Mesenchymal stem cell (in vitro differentiated cells and primary cell): ENCODE data around the gene MAP3K6.

Experiments used
- DNase-seq: peaks from one replicate; pipeline ENCODE4 v3.0.0-alpha.2; 2013
- H2AFZ ChIP-seq: one replicate; pipeline ENCODE4 v1.6.1; 2013; ENCODE audit warnings: low read depth, mild to moderate bottlenecking, control low read depth, inconsistent platforms, low read length, moderate library complexity
- H2AK5ac ChIP-seq: 2 replicates; pipeline ENCODE4 v1.6.1; 2013; ENCODE audit warnings: low read length, moderate library complexity, mild to moderate bottlenecking, inconsistent platforms; ENCODE audit not compliant: severe bottlenecking
- H2BK120ac ChIP-seq: one replicate; pipeline ENCODE4 v1.6.1; 2013; ENCODE audit warnings: low read depth, mild to moderate bottlenecking, inconsistent platforms, low read length, moderate library complexity
- H2BK12ac ChIP-seq, 2 experiments: one replicate each; pipeline ENCODE4 v1.6.1; 2013; ENCODE audit warnings: inconsistent platforms in 2 of 2, low read length in 2 of 2, mild to moderate bottlenecking in 2 of 2, moderate library complexity in 2 of 2, control low read depth in 1 of 2
- H2BK15ac ChIP-seq: one replicate; pipeline ENCODE4 v1.6.1; 2013; ENCODE audit warnings: mild to moderate bottlenecking, low read depth, inconsistent platforms; ENCODE audit not compliant: poor library complexity, severe bottlenecking
- H2BK5ac ChIP-seq: 2 replicates; pipeline ENCODE4 v1.6.1; 2013; ENCODE audit warnings: low read depth, mild to moderate bottlenecking, low read length, control low read depth, inconsistent platforms; ENCODE audit not compliant: poor library complexity, severe bottlenecking
- H3K14ac ChIP-seq, 2 experiments: one replicate each; pipeline ENCODE4 v1.6.1; 2013; ENCODE audit warnings: inconsistent platforms in 2 of 2, low read length in 2 of 2, control low read depth in 1 of 2, mild to moderate bottlenecking in 1 of 2, moderate library complexity in 1 of 2
- H3K18ac ChIP-seq, 2 experiments: one replicate each; pipeline ENCODE4 v1.6.1; 2013; ENCODE audit warnings: inconsistent platforms in 2 of 2, low read length in 2 of 2, control low read depth in 1 of 2, low read depth in 1 of 2, mild to moderate bottlenecking in 1 of 2
- H3K23ac ChIP-seq, 2 experiments: one replicate each; pipeline ENCODE4 v1.6.1; 2013; ENCODE audit warnings: inconsistent platforms in 2 of 2, low read length in 2 of 2, mild to moderate bottlenecking in 2 of 2, moderate library complexity in 2 of 2, control low read depth in 1 of 2
- H3K27ac ChIP-seq: 2 replicates; pipeline ENCODE4 v1.5.1; 2013; ENCODE audit warnings: mild to moderate bottlenecking, moderate library complexity, low read length, control low read depth, inconsistent platforms; ENCODE audit not compliant: poor library complexity, severe bottlenecking
- H3K27me3 ChIP-seq, 2 experiments: 2 replicates each; pipeline versions ENCODE4 v1.6.1 to v1.7.0; 2013; ENCODE audit warnings: low read length in 2 of 2, mild to moderate bottlenecking in 2 of 2, moderate library complexity in 2 of 2, control low read depth in 1 of 2, inconsistent platforms in 1 of 2; ENCODE audit not compliant: control insufficient read depth in 1 of 2, insufficient read depth in 1 of 2
- H3K36me3 ChIP-seq, 2 experiments: 2 replicates each; pipeline versions ENCODE4 v1.6.1 to v1.7.0; 2013; ENCODE audit warnings: low read length in 2 of 2, control low read depth in 1 of 2, inconsistent platforms in 1 of 2, low read depth in 1 of 2, mild to moderate bottlenecking in 1 of 2; ENCODE audit not compliant: insufficient read depth in 2 of 2, control insufficient read depth in 1 of 2
- H3K4ac ChIP-seq, 2 experiments: one replicate each; pipeline ENCODE4 v1.6.1; 2013; ENCODE audit warnings: inconsistent platforms in 2 of 2, low read length in 2 of 2, mild to moderate bottlenecking in 2 of 2, moderate library complexity in 2 of 2, control low read depth in 1 of 2, low read depth in 1 of 2
- H3K4me1 ChIP-seq: 2 replicates; pipeline ENCODE4 v1.6.1; 2013; ENCODE audit warnings: low read depth, low read length, control low read depth; ENCODE audit not compliant: control insufficient read depth, insufficient read depth
- H3K4me2 ChIP-seq: 2 replicates; pipeline ENCODE4 v1.6.1; 2013; ENCODE audit warnings: low read length, mild to moderate bottlenecking, inconsistent platforms; ENCODE audit not compliant: poor library complexity, severe bottlenecking
- H3K4me3 ChIP-seq, 2 experiments: 2 replicates each; pipeline versions ENCODE4 v1.5.1 to v1.7.0; 2013; ENCODE audit warnings: low read length in 2 of 2, mild to moderate bottlenecking in 2 of 2, control low read depth in 1 of 2, low read depth in 1 of 2; ENCODE audit not compliant: insufficient read depth in 1 of 2
- H3K79me1 ChIP-seq: replicated peaks from 2 replicates; pipeline ENCODE4 v1.6.1; 2013; ENCODE audit warnings: mild to moderate bottlenecking, control low read depth, low read length, inconsistent platforms; ENCODE audit not compliant: poor library complexity, severe bottlenecking
- H3K9ac ChIP-seq: 2 replicates; pipeline ENCODE4 v1.7.0; 2013; ENCODE audit warnings: mild to moderate bottlenecking, low read length, moderate library complexity
- H3K9me3 ChIP-seq: 2 replicates; pipeline ENCODE4 v1.7.0; 2013; ENCODE audit warnings: mild to moderate bottlenecking, low read length; ENCODE audit not compliant: control insufficient read depth
- H4K8ac ChIP-seq: one replicate; pipeline ENCODE4 v1.6.1; 2013; ENCODE audit warnings: inconsistent platforms, mild to moderate bottlenecking, low read length, moderate library complexity
- H4K91ac ChIP-seq: one replicate; pipeline ENCODE4 v1.6.1; 2013; ENCODE audit warnings: mild to moderate bottlenecking, low read length, inconsistent platforms
- WGBS: methylation state at CpG from one replicate; pipeline ENCODE4 v1.1.7; 2013; ENCODE audit warnings: mixed read lengths; 5-methylcytosine and 5-hydroxymethylcytosine counted together

Gene MAP3K6

GRCh38 chr1:27357281-27358037 is 9.3 kb downstream of the MAP3K6 start:
- H3K27me3 ChIP-seq, result no peaks in the 10 kb centered on the region
- no peak overlapping the region for H2BK15ac ChIP-seq
- WGBS, result 39% methylated on average over 39 of the region's 40 CpGs

DNA sequence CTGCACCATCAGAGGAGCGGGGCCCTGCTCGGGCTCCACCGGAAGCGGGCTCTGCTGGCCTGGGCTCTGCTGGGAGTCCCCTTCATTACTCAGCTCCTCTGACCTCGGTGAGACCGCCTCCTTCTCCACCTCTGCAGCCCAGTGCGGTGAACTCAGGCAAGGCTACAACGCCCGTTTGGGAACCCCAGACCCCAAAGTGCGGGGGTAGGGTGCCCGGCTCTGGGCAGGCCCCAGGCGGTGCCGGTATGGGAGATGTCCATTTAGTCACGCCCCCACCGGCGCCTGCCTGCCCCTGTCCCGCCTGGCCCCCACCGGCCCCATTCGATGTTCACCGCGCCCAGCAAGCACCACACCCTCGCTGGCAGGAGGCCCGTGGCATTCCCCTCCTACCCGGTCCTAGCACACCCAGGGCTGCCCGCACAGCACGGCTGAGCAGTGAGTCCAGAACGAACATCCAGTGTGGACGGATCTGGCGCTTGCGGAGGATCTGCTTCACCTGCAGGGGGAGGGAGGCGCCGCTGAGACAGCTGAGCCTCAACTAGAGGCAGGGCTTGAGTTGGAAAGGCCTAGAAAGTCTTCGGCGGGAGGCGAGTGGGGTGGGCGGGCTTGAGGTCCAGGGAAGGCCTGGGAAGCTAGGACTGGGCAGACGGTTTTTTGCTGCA is 10.0 kb downstream of the MAP3K6 start:
- no peak overlapping the region for H2BK120ac ChIP-seq
- no peak overlapping the region for H2BK5ac ChIP-seq
- H3K9ac ChIP-seq, result no peak overlapping the region
- H3K4me2 ChIP-seq, result no peak overlapping the region
- no peak overlapping the region for H3K27ac ChIP-seq
- H3K23ac ChIP-seq, result no peak overlapping the region
- no peaks in the 10 kb centered on the region for H3K27me3 ChIP-seq
- no peak overlapping the region for H3K4ac ChIP-seq
- H2AK5ac ChIP-seq, result no peak overlapping the region
- H2BK15ac ChIP-seq, result no peak overlapping the region
- no peak overlapping the region for H4K91ac ChIP-seq
- H3K9me3 ChIP-seq, result no peaks in the 10 kb centered on the region
- peaks cover 71 to 74% of the 10 kb centered on the region in 2 experiments for H3K36me3 ChIP-seq
- no peak overlapping the region for H4K8ac ChIP-seq
- no peak overlapping the region for H3K14ac ChIP-seq
- no peak overlapping the region for H3K18ac ChIP-seq
- 89% methylated on average over 37 of the region's 37 CpGs for WGBS
- H2BK12ac ChIP-seq, result no peak overlapping the region
- H2AFZ ChIP-seq, result no peak overlapping the region
- peaks cover 12% of the 10 kb centered on the region for H3K4me1 ChIP-seq
- no peak overlapping the region for H3K4me3 ChIP-seq
- no peak for DNase-seq
- no peaks in the 10 kb centered on the region for H3K79me1 ChIP-seq

More at GRCh38 chr1:27357281-27358037, 9.3 kb downstream of the MAP3K6 start:
- Histone ChIP-seq H3K23ac (no peak overlapping the region), H4K8ac (no peak overlapping the region), H4K91ac (no peak overlapping the region), H2AK5ac (no peak overlapping the region), H2AFZ (no peak overlapping the region), H3K4ac (no peak overlapping the region), H2BK5ac (no peak overlapping the region), H2BK120ac (no peak overlapping the region), H3K79me1 (no peaks in the 10 kb centered on the region), H3K14ac (no peak overlapping the region), H3K9me3 (no peaks in the 10 kb centered on the region), H3K4me1 (peaks cover 12% of the 10 kb centered on the region), H3K9ac (no peak overlapping the region), H2BK12ac (no peak overlapping the region), H3K4me3 (no peak overlapping the region), H3K27ac (no peak overlapping the region), H3K18ac (no peak overlapping the region), H3K4me2 (no peak overlapping the region), H3K36me3 (peaks cover 77 to 81% of the 10 kb centered on the region in 2 experiments)
- DNase-seq, result peak; percentile 55

GRCh38 chr1:27356277-27356618 is 10.5 kb downstream of the MAP3K6 start:
- no peak overlapping the region for H3K23ac ChIP-seq
- no peak for DNase-seq
- no peak overlapping the region for H3K4me3 ChIP-seq
- no peak overlapping the region for H2BK120ac ChIP-seq
- H3K27ac ChIP-seq, result no peak overlapping the region
- no peak overlapping the region for H2BK12ac ChIP-seq
- no peak overlapping the region for H3K18ac ChIP-seq
- no peak overlapping the region for H3K4ac ChIP-seq
- H3K79me1 ChIP-seq, result no peaks in the 10 kb centered on the region
- H4K91ac ChIP-seq, result no peak overlapping the region
- H4K8ac ChIP-seq, result no peak overlapping the region
- H2BK15ac ChIP-seq, result no peak overlapping the region
- peaks cover 0 to 1% of the 10 kb centered on the region in 2 experiments for H3K27me3 ChIP-seq
- H3K4me1 ChIP-seq, result peaks cover 14% of the 10 kb centered on the region
- H2AK5ac ChIP-seq, result no peak overlapping the region
- H2BK5ac ChIP-seq, result no peak overlapping the region
- H3K9ac ChIP-seq, result no peak overlapping the region
- no peaks in the 10 kb centered on the region for H3K9me3 ChIP-seq
- H2AFZ ChIP-seq, result no peak overlapping the region
- H3K36me3 ChIP-seq, result peaks cover 66 to 68% of the 10 kb centered on the region in 2 experiments
- no peak overlapping the region for H3K4me2 ChIP-seq
- WGBS, result over 99% methylated on average over 13 of the region's 13 CpGs
- no peak overlapping the region for H3K14ac ChIP-seq

GRCh38 chr1:27355683-27356082 is 11.1 kb downstream of the MAP3K6 start:
- Histone ChIP-seq H3K4me2 (no peak overlapping the region), H3K4me1 (peaks cover 20% of the 10 kb centered on the region), H2BK12ac (no peak overlapping the region), H2AFZ (no peak overlapping the region), H3K4me3 (no peak overlapping the region), H2BK5ac (no peak overlapping the region), H3K79me1 (no peaks in the 10 kb centered on the region), H3K27ac (no peak overlapping the region), H3K9ac (no peak overlapping the region), H3K9me3 (no peaks in the 10 kb centered on the region), H2BK120ac (no peak overlapping the region), H3K4ac (no peak overlapping the region), H2BK15ac (no peak overlapping the region), H3K23ac (no peak overlapping the region), H2AK5ac (no peak overlapping the region), H3K18ac (no peak overlapping the region), H3K27me3 (peaks cover 0 to 7% of the 10 kb centered on the region in 2 experiments), H4K8ac (no peak overlapping the region), H3K14ac (no peak overlapping the region), H3K36me3 (peaks cover 60 to 63% of the 10 kb centered on the region in 2 experiments), H4K91ac (no peak overlapping the region)
- WGBS, result 95% methylated on average over 5 of the region's 5 CpGs
- DNase-seq, result no peak
